ENCODE data around the gene COL25A1.

Gene COL25A1

DNA sequence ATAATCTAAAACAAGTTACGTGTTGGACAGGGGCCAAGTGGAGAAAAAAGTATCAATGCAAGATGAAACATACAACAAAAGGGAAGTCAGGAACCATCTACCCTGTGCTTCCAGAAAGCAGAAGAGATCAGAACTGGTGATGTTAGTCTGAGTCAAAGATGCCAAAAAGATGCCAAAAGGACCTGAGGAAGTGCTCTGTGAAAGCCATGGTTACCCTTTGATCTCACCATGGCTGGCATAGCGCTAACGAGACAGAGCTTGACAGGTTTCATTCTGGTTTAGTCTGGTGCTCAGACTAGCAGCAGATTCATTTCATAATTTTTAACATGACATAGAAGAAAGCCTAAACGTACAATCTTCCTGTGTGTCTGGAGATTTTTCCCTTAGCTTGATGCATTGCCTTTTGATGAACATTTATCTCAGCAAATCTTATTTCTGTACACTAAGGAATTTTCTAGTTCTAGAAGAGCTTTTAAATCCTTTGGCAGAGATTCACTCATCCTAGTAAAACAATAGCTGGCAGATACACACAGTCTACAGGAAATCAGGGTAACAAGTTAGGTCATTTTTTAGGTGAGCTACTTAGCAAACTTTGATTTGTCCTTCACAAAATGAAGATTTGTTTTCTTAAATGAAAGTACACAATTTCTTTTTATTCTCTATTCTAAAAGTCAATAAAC is 87.7 kb downstream of the COL25A1 start:
- no peak for DNase-seq

DNA sequence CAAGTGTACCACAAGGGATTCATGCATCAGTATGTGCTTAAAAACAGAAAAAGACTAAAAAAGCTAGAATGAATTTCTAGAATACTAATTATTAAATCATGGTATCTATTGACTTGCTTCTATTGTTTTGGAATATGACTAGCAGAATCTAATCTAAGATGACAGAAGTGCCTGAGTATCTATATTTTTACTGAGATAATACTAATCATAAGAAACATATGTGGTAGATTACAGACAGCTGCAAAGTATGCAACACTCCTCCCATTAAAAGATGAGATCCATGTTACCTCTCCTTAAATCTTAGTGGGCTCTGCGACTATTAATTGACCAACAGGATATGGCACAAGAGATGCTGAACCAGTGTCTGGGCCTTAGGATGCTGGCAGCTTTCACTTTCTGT is 89.4 kb downstream of the COL25A1 start:
- DNase-seq = no peak

GRCh38 chr4:109211671-109212070 is 90.8 kb downstream of the COL25A1 start:
- DNase-seq = no peak

GRCh38 chr4:109209647-109210046 is 92.8 kb downstream of the COL25A1 start:
- no peak for DNase-seq

DNA sequence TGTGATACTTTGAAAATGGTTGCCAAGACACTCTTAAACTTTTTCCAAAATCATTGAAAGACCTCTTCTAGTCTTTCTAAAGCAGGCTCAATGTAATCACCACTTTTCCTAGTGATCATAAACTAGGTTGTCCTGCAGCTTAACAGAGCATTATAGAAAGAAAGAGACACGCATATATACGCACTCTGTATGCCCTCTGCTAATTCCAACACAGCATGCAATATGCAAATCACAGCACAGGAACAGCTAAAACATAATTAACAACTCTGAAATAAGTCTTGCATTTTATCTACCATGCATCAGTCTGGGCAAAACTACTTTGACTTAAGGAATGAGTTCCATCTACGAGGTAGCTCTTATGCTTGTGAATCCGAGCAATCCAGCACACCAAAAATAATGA is 94.6 kb downstream of the COL25A1 start:
- no peak for DNase-seq

DNA sequence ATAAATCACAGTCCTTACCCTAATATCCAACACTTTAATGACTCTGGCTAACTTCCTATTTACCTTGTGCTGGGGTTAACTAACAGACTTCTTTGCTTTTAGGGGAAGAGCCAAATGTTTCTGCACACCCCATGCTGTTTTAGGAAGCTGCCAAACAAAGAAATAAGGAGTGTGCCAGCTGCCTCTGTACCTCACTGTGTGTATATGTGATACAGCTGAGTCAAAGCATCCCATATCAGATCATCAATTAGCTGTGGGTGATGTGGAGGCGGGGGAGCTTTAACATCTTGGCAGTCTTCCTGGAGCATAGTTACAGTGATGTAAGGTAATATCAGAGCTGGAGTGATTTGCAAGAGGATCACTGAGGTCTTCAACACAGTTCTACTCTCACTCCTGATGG is 95.4 kb downstream of the COL25A1 start:
- peak in 2 of 3 experiments; percentile 53 to 86 for DNase-seq

DNA sequence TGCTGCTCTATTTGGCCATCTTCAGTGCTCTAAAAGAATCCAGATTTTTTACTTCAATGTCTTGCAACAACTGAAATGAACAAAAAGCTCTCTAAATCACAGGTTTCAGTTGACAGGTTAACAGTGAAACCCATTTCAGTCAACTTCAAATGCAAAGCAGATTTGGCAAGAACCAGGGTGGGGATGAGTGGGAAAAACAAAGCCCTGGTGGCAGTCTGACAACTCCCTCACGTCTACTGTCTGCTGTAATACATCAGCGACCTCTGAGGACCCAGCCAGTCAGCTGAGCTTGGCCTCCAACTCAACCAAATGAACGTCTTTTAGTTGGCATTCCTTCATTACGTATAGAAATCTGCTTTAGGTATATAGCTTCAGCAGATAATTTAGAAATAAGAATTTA is 95.8 kb downstream of the COL25A1 start:
- peak in 2 of 3 experiments; percentile 26 to 69 for DNase-seq

GRCh38 chr4:109205186-109205585 is 97.3 kb downstream of the COL25A1 start:
- DNase-seq = no peak

GRCh38 chr4:109199585-109199984 is 102.9 kb downstream of the COL25A1 start:
- DNase-seq = no peak

DNA sequence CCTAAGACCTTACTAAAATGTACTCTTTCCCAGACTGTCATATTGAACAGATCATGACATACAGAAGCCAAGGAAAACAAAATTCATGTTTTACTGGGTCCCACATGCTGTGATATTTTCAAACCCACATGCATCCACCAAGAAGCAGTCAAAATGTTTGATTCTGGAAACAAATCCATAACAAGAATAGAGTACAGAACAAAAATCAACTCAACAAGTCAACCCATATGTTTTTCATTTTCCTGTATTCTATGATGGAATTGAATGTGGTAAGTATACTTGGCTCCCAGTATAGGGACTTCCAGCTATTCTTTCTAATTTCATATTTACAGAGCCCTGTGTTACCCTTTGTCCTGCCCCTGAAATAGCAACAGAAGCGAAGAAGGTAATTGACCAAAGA is 106.8 kb downstream of the COL25A1 start:
- DNase-seq = no peak

DNA sequence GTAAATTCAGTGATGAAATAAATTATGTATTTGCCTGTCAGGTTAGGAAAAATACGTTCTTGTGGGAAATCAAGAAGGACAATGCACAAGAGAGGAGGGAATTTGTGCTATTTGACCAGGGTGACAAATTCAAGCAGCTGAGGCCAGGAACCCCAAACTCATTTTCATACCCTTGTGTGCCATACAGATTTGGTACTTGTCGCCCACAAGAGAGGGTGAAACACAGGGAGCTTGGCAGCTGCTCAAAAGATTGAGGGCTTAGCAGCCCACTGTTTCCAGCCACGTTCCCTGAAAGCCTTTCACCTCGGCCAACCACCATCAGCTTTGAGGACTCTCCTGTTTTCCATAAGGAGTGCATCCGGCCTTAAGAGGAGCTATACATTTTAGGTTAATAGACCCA is 111.2 kb downstream of the COL25A1 start:
- no peak for DNase-seq

GRCh38 chr4:109186458-109186945 is 116.0 kb downstream of the COL25A1 start:
- DNase-seq = no peak

DNA sequence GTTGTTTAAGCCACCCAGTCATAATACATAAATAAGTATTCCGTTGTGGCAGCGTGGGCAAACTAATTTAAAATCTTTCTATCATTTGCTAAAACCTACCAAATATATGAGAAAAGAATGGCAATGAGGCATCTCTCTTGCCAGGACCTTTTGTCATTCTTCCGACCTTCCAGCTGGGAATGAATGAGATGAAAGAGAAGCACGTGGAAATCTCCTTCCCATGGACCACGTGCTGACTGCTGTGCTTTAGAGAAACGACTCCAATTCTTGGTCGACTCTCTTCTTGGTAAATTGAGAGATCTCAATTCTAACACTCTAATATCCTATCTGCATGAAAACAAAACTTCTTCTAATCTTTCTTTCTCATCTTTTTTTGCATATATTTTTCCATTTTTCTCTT is 116.5 kb downstream of the COL25A1 start:
- no peak for DNase-seq

DNA sequence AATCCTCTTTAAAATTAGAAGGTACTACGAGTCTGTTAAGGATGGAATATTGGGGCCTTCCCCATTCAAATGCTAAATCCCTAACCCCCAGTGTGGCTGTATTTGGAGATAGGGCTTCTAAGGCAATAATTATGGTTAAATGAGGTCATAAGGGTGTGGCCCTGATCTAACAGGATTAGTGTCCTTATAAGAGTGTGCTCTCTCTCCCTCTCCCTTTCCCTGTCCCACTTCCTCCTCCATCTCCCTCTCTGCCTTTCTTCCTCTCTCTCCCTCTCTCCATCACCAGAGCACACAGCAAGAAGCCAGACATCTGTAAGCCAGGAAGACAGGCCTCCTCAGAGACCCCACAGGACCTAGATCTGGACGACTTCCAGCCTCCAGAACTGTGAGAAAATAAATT is 116.9 kb downstream of the COL25A1 start:
- DNase-seq = no peak

DNA sequence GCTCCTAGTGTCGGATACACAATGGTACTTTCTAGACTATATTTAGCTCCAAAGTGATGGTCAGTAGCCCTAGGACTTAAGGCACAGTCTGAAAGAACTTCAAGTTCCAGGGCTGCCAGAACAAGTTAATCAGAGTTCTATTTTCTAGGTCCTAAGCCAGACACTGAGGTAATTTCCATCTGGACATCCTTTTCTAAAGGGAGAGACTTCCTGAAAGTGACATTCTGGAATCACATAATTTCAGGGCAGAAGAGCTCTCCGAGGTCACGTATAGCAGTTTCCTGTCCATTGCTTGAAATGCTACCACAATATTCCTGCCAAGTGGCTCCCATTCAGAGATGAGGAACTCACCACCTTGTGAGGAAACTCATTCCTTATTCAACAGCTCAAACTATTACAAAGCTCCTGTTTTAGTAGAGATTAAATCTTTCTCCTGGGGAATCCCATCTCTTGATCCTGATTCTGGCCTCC is 117.9 kb downstream of the COL25A1 start:
- no peak for DNase-seq

GRCh38 chr4:109183931-109184490 is 118.4 kb downstream of the COL25A1 start:
- DNase-seq = no peak

GRCh38 chr4:109182696-109183095 is 119.8 kb downstream of the COL25A1 start:
- no peak for DNase-seq

- DNase-seq = no peak
Observed at GRCh38 chr4:109179061-109179460, 123.4 kb downstream of the COL25A1 start.

- no peak for DNase-seq
Observed at GRCh38 chr4:109177096-109177810, 125.2 kb downstream of the COL25A1 start.

GRCh38 chr4:109174224-109174953 is 128.1 kb downstream of the COL25A1 start:
- DNase-seq = no peak

DNA sequence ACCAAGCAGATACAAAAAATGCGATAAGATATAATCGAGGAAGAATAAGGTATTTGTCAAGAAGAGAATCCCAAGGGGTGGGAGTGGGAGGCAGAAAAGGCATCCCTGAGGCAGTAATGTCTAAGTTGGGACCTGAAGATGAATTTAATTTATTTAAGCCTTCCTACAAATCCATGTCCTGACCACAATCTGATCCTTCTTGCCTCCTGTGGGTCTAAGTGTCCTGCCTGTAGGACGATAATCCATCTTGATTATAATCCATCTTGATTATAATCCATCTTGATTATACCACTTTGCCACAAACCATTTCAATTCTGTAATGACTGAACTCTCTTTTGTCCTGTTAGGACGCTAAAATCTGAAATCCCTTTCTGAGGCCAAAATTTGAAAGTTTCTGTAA is 130.2 kb downstream of the COL25A1 start:
- DNase-seq = no peak

- DNase-seq = no peak
Observed at GRCh38 chr4:109171070-109171469, 131.4 kb downstream of the COL25A1 start.

- DNase-seq = no peak
Observed at GRCh38 chr4:109169170-109169569, 133.3 kb downstream of the COL25A1 start.
